GM18909 (cell line): ENCODE results near the gene SREBF2.

Experiments
- ATAC-seq: cut with Tn5 transposase; IDR thresholded peaks from one replicate; pipeline ENCODE4 v1.9.1; 2021; ENCODE audit warnings: mild to moderate bottlenecking; ENCODE audit not compliant: unreplicated experiment, poor library complexity

Gene SREBF2

GRCh38 chr22:41905411-41906202 lies 72.7 kb downstream of the SREBF2 start:
- ATAC-seq = no peak

- ATAC-seq = no peak
Measured at GRCh38 chr22:41906822-41907221, 73.9 kb downstream of the SREBF2 start.

- no peak for ATAC-seq
Measured at GRCh38 chr22:41907436-41908401, 74.8 kb downstream of the SREBF2 start.

- no peak for ATAC-seq
Measured at GRCh38 chr22:41908411-41909309, 75.8 kb downstream of the SREBF2 start.

- no peak for ATAC-seq
Measured at GRCh38 chr22:41909310-41910049, 76.6 kb downstream of the SREBF2 start.

GRCh38 chr22:41910050-41911000 lies 77.4 kb downstream of the SREBF2 start:
- no peak for ATAC-seq

- ATAC-seq = no peak
Measured at GRCh38 chr22:41911001-41911611, 78.2 kb downstream of the SREBF2 start.

GRCh38 chr22:41912338-41913039 lies 79.6 kb downstream of the SREBF2 start:
- no peak for ATAC-seq

GRCh38 chr22:41913040-41913719 lies 80.3 kb downstream of the SREBF2 start:
- no peak for ATAC-seq

- no peak for ATAC-seq
Measured at GRCh38 chr22:41913842-41914534, 81.1 kb downstream of the SREBF2 start.

GRCh38 chr22:41914611-41915034 lies 81.7 kb downstream of the SREBF2 start:
- no peak for ATAC-seq

- ATAC-seq = no peak
Measured at GRCh38 chr22:41915035-41915785, 82.3 kb downstream of the SREBF2 start, which contains the start of gene SHISA8. SHISA8 (minus strand) TSS chr22:41915074; CDS start chr22:41914667, 407 bp downstream.

GRCh38 chr22:41915786-41916493 lies 83.0 kb downstream of the SREBF2 start:
- ATAC-seq = no peak

GRCh38 chr22:41916745-41917358 lies 83.9 kb downstream of the SREBF2 start:
- no peak for ATAC-seq
